Esophagus muscularis mucosa (tissue), 3 donors: ENCODE measurements around the gene HOXD10.

Experiments
- EP300 ChIP-seq: sonication (generic); formaldehyde crosslinking; IDR thresholded peaks from one replicate; pipeline ENCODE4 v1.6.1; 2017; ENCODE audit warnings: antibody characterized with exemption
- TF ChIP-seq, protein P1 (sequence below), 3 experiments: fragments of 200-600 bp in 2 of 3; fragments of 450-650 bp in 1 of 3; sonication (generic) in 2 of 3; IDR thresholded peaks; one replicate each; pipeline ENCODE4 v1.5.1; 2017 to 2019; ENCODE audit warnings: antibody characterized with exemption in 3 of 3, mild to moderate bottlenecking in 2 of 3, moderate library complexity in 1 of 3

DNA sequence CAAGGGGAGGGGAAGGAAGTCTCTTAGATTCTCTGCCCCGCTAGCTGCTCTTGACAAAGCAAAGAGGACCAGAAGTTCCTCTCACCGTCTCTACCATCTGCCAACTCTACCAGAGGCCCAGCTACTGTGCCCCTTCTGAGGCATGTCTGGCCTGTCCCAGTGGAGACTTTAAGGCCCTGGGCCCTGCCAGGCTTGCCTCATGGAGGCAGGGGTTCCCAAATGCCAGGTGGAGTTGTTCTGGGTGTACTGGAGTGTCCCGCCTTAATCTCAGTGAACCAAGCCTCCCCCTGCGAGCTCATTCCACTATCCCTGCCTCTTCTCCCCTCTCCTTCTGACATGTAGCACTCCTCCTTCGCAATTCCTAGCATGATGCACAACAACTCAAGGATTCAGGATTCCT is 14.7 kb upstream of the HOXD10 start:
- TF ChIP-seq, protein P1, sequence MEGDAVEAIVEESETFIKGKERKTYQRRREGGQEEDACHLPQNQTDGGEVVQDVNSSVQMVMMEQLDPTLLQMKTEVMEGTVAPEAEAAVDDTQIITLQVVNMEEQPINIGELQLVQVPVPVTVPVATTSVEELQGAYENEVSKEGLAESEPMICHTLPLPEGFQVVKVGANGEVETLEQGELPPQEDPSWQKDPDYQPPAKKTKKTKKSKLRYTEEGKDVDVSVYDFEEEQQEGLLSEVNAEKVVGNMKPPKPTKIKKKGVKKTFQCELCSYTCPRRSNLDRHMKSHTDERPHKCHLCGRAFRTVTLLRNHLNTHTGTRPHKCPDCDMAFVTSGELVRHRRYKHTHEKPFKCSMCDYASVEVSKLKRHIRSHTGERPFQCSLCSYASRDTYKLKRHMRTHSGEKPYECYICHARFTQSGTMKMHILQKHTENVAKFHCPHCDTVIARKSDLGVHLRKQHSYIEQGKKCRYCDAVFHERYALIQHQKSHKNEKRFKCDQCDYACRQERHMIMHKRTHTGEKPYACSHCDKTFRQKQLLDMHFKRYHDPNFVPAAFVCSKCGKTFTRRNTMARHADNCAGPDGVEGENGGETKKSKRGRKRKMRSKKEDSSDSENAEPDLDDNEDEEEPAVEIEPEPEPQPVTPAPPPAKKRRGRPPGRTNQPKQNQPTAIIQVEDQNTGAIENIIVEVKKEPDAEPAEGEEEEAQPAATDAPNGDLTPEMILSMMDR (IDR thresholded peaks at IDR 0.05) = no peak
- no peak for TF ChIP-seq EP300
